A204.1 (cell line): Measurements from ENCODE around the gene MCTP2.

Experiments
- FAIRE-seq: peaks from 2 replicates; lab custom pipeline; 2012; peaks lifted over from hg19 to GRCh38; lab: Jason Lieb, UNC

Gene MCTP2

DNA sequence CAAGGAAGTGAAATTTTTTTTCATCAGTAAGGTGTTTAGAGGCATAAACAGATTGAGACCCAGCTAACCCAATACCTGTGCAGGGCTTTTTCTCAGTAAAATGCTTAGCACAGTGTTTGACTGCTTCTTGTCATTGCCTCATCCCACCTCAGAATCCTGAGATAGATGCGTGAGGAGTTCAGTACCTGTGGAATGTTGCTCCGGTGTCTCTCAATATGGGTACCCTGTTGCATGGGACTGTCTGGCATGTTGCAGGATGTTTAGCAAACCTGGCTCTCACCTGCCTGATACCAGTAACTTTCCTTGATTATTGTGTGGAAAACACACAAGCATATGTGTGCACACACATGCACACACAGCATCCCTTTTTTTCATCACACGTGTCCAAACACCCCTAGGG, 128.4 kb downstream of the MCTP2 start:
- FAIRE-seq = no peak

DNA sequence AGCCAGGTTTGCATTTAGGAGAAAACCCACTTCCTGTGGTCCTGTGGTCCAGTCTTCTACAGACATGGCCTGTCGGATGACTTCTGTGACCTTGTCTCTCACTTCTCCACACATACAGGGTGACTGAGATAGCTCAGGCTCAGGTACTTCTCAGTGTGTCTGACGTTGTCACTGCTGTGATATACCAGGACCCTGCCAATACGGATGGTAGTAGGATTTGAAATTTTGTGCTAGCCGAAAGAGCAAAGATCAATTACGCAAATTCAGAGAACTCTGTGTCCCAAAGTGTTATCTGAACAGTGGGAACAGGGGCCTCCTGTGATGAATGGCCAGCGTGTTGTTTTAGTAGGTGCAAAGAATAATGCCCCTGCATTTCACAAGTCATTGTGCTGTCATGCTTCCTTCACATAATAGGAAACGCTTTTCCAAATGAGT, 128.9 kb downstream of the MCTP2 start:
- FAIRE-seq = no peak

DNA sequence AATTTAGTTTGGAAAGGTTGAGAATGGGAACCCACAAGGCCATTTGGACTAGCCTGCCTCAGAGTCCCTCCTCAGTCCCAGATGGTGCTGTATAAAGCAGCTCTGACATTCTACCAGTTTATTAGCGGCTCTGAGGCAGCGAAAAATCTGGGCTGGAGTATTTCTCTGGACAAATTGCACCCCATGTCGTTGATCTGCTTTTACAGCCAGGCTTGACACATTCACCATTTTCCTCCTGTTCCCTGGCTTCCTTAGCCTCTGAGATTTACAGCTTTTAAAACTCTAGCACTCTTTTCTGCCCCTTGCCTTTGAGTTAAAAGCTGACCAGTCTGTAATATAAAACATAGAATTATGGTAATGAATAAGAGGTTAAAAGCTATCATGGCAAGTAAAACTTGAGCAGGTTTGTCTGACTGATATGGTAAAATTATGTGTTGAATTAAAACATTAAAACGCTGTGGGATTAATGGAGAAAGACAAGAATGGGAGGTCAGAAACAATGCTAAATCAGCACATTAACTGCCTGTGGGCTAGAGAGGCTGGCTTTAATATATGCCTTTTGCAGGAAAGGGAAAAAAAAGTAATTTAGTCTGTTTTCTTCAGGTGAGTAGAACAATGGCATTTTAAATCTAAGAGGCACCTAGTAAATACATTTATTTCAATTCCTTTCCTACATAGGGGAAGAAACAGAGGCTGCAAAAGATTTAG, 131.2 kb downstream of the MCTP2 start:
- no peak for FAIRE-seq

DNA sequence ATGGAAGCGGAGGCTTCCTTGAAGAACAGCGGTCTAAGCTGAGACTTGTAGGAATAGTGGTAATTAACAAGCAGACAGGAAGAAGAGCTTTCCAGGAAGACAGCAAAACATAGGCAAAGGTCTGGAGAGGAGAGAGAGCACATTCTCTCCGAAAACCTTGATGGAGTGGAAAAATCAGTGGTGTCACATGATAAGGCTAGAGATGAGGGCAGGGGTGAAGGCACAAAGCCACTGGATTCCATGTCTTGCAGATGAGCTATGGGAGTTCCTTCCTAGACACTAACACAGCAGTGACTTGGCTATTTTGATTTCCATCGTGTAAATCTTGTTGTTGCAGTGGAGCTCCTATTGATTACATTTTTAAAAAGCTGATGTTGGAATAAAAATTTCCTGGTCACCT, 132.0 kb downstream of the MCTP2 start:
- no peak for FAIRE-seq

DNA sequence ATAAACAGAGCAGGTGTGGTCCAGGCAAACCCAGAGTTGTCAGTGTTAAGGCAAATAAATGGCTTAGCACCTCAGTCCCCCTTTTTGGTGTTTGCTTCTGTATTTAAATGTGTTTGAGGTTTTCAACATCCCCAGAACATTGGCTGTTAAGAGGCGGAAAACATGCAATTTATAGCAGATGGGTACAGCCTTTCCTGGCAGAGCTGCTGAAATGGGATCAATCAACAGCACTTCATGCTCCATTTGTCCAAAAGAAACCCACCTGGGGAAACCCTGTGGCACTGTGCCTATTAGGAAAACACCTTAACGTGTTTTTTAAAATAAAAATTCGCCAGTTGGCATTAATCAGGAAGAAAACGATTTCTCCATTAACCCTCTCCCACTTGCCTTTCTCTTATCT, 135.4 kb downstream of the MCTP2 start:
- no peak for FAIRE-seq

DNA sequence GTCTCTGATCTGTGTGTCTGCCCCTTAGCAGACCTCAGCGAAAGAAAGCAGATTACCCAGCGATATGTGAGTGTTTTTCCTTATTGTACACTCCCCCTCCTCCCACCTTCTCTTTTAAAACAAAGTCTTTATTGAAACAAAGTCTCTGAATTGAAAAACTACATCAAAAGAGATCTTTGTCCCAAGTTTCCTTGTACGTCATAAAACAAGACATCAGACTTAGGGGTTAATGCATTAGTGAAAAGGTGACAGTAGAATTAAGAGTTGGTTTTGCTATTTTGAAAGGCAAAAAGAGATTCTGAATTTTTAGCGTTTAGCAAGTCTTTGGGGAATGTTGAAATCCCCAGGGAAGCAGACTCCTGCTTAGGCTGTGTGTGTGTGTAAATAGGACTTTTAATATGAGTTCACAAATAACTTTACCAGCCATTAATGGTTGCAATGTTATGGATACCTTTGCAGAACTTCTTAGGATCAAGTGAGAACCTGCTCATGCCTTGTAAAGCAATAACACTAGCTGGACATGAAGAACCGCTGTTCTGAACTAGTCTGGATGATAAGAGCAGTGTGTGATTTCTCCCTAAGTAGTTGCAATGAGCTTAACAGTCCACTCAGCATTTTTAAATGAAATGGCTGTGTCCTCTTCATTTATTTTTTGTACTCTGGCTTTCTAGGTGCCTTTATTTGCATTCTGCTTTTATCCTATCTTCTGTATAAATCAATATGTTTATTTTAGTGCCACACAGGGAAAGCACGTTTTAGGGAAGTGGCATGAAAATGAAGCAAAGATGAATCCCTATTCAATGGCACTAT, 136.6 kb downstream of the MCTP2 start:
- FAIRE-seq = no peak

DNA sequence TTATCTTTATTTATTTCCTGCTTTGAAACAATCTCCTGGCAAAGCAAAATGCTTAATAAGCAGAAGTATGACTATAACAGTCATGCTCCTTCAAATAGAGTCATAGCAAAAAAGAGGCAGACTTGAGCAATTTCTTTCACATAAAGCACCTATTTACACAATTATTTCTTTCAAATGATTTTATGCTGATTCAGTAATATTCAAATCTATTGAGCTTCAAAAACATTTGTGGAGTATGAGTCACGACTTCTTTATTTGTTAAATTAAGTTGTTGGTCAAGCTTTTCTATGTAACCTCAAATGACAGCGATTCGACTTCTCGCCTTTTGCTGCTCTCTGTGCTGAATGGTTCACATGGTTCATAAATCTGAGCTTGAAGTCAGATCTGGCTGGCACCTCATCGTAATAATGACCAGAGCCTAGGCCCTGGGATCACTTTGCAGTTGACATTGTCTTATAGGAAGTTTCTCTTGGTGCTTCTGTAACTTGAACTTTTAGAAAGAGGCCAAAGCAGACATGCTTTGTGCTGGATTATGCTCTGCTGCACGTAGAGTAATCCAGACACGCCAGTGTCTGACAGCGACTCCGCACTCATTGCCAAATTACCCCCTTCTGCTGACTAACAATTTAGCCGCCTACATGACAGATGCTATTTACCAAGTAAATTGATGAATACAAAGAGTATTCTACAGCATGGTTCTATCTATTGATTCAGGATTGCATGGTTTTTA, 139.0 kb downstream of the MCTP2 start:
- no peak for FAIRE-seq

DNA sequence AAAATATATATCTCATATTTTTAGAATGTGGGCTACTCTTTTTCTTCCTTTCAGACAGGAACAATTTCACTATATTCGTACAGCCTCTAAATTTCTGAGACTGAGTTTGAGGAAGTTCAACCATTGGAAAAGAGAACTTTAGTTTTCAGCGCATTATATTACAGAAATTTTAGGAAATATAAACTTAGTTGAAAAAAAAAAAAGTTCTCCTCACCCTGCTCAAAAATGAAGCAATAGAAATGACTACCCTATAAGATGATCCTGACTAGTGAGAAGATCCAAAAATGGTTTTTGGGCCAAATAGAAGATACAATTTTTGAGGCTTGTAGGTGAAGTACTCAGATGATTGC, 139.6 kb downstream of the MCTP2 start:
- FAIRE-seq = no peak

DNA sequence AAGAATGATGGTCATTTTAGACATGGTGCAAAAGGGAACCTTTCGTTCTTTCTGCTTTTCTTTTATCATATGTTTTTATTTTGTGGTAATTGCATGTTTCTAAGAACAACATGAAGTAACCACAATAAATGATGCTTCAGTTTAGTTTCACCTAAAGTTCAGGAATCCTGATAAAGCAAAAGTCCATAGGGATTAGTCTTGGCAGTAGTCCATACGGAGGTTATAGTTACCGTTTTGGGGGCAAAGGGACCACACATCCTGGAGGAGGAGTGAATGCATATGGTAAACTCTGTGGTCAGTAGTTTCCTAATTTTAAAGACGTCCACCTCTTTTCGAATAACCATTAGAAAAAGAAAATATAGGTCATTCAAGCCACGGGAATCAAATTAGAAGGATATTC, 141.5 kb downstream of the MCTP2 start:
- FAIRE-seq = no peak

DNA sequence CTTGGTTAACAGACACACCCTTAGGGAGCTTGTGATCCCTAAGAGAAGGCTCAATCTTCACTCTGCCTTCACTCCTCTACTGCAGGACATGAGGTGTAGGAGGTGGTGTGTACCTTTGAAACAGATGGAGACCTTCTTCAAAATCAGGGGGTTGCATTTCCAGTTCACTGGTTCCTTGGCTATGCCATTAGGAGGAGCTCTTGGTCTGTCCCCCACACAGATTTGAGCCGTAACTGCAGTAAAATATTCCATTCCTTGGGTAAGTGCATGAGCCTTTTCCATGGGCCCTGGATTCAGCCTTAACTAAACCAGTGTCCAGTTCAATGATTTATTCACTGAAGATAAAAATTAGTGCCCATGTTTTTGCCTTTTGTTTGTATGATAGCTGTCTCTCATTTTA, 144.6 kb downstream of the MCTP2 start:
- FAIRE-seq = no peak

DNA sequence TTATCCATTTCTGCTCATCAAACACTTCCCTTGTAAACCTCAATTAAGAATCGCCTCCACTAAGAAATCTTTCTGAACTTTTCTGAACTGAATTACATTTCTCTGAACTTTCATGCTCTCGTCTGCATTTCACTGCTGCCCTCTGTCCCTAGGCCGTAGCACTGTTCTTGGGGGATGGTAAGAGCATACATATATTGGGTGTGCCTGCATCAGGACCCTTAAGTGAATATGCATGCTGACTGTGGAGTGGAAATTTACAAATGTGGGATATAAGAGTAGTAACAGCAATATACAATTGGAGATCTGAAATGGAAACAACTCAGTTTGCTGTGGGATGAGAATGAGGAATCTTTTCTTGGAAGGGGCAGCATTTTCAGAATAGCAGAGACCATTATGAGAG, 148.6 kb downstream of the MCTP2 start:
- FAIRE-seq = no peak

DNA sequence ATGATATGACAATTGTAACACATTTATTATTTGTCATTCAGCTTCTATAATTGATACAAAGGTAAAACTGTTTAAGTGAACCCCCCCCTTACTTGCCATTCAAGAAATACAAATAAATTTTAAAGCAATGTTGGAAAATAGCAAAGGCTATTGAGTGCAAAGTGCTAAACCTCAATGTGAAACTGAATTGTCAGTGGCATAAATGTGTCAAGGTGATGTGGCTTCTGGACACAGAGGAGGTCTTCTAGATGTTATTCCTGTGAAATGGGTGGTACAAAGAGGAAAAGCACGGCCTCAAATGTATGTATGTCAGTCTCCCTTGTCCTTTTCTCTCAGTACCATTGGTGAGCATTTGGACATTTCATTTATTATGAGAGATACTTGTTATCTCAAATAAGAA, 149.4 kb downstream of the MCTP2 start:
- FAIRE-seq = no peak

DNA sequence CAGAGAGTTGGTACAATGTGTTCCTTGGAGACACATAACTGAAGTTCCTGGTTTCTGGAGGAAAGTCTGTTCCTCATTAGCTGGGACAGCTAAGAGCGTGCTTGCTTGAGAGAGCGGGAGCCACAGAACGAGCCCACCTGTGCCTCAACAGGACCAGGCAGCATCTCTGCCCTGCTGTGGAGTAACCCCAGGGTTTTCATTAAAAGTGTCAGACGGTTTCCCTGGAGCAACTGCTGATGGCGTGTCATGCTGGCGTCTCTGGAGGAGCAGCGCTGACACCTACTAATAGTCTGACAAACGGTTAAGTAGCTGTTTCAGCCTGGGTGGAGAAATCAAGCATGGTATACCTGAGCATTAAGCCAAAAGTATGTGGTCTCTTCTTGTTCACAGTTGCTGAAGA, 150.0 kb downstream of the MCTP2 start:
- FAIRE-seq = no peak

DNA sequence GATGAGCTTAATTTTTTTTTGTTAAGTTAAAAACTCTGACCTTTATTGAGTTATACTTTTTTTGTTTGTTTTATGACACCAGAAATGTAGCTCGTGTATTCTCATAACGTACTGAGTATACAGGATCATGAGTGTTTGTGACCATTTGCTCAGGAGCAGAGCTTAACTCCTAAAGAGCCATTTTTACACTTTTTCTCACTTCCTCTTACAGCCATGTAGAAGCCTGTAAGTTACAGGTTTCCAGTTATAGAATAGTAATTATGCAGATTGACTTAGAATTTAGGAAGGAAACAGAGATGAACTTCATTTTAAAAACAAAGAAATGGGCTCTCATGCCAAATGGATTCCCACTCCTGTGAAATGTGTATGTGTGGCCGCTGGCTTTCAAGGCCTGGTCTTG, 151.7 kb downstream of the MCTP2 start:
- FAIRE-seq = no peak

DNA sequence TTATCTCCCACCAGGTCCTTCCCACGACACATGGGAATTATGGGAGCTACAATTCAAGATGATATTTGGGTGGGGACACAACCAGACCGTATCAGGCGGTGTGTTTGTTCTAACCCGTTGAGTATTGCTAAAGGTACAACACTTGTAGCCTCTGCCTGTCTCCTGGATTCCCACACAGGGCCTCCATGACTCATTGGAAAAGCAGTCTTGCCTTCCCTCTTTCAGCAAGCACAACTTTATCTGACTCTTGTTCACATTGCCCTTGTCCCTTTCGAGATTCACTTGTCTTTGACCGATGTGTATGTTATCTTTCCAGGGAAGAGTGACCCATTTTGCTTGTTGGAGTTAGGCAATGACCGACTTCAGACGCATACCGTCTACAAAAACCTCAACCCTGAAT, 152.3 kb downstream of the MCTP2 start:
- no peak for FAIRE-seq

DNA sequence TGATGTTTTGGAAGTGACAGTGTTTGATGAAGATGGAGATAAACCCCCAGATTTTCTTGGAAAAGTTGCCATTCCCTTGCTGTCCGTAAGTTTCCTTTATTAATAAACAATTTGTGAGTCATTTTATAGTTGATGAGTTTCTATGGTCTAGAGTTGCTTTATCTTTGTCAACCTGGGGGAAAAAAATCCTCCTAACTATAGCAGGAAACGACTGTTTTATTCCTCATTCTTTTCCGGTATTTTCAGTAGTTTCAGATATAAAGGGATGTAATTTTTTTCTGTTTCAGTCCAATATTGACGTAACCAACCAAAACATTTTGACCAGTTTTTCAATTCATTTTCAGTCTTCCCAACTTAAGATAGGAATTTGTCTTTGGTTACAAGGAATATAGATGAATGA, 154.1 kb downstream of the MCTP2 start:
- no peak for FAIRE-seq

DNA sequence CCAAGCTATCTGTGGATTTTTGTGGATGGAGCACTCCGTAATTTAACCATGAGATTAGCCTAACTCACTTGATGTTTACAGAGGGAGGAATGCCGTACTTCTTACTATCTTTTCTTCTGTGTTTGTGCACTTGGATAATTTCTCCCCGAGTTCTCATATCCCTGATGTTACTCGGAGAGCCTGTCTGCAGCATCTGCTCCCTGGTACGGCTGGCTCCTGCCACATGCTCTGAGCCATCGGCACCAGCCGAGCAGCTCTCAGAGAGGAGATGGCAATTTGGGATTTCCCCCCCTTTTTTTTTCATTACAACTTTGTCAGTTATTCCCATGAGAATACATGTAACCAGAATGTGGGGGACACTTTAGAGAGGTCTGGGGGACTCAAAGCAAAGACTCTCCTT, 155.0 kb downstream of the MCTP2 start:
- no peak for FAIRE-seq

DNA sequence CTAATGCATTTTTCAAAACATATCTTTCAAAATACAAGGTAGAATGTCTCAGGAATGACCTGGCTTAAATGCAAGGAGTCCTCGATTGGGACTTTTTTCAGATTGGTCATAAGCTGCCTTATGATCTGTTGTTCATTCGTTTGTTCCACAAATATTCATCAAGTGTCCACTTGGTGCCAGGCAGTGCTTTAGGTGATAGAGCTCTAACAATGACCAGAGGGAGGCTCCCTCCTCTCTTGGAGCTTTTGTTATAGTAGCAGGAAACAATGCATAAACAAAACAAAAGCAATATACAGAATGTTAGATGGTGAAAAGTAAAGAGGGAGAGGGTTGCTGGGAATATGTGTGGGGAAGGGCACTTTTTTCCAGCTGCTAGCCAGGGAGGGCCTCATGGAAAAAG, 156.1 kb downstream of the MCTP2 start:
- no peak for FAIRE-seq

DNA sequence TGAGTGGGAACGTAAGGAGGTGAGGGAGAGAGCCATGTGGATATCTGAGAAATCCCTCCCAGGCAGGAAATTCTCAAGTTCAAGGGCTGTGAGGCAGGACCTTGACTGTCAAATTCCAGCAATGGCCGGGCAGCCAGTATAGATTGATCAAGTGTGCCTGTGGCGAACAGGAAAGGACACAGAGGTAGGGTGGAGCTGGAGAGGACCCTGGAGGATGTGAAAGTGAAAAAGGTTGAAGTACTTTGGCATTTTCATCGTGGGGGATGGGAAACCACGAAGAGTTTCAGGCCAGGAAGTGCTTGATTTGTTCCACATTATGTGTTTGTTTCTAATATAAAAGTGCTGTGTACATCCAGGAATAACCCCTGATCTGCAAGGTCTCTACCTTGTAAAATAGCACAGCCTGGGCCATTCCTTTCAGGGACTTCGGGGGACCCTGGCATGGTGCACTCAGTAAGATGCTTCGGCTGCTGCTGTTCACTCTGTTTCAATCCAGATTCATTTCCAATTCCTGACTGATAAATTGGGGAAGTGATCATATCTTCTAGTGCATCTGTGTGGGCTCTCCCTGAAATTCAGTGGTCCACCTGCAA, 156.6 kb downstream of the MCTP2 start:
- no peak for FAIRE-seq

DNA sequence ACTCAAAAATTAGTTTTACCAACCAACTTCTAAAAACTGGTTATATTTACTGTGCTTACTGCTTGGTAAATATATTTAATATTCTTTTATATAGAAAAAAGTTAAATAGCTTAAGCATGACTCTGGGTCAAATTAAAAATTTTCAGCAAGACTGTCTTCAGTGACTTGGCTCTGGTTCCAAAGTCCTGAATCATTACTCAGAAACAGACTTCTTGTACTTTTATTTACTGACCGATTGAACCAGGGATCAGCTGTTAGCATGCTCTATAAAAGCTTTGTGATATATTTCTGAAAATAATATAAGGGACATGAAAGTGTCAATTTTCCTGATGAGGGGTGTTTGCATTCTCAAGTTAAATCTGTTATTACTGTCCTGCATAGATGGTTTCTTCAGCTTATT, 164.3 kb downstream of the MCTP2 start:
- FAIRE-seq = no peak

DNA sequence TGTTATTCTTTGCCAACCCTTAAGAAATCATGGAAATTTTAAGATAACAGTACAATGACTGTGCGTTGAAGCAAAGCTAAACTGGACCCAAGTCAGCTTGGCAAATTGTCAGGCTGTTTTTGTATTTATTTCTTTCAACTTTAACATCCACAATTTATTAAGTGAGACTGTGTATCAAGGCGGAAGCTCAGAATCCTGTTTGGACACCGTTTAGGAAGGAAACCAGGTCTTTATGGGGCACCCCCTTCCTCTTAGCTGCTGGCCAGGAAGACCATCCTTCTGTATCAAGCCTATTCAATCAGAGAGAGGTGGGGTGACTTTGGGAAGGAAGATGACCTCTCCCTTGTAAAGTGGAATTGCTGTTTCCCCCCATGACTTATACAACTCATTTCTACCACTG, 166.0 kb downstream of the MCTP2 start:
- no peak for FAIRE-seq

DNA sequence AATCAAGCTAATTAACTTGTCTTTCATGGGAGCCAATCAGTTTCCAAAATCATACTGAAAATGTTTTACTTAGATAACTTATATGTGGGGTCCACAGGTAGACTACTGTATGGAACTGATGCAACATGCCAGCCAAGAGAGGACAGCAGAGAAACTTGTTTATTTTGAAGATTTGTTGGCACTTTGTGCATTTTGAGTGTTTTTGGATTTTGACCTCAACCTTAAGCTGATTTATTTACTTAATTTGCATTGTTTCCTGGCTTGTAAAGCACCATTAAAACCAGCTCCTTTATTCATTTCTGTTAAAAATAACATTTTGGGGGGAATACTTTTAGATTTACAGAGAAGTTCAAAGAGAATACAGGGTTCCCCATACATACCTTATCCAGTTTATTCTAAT, 166.6 kb downstream of the MCTP2 start:
- no peak for FAIRE-seq
